HG03558 (cell line): ENCODE measurements around the gene CPNE8.

Experiments used
- ATAC-seq: cut with Tn5 transposase; IDR thresholded peaks from one replicate; pipeline ENCODE4 v1.9.1; 2021; ENCODE audit warnings: moderate number of reproducible peaks; ENCODE audit not compliant: unreplicated experiment; ENCODE audit errors: extremely low read depth

Gene CPNE8

DNA sequence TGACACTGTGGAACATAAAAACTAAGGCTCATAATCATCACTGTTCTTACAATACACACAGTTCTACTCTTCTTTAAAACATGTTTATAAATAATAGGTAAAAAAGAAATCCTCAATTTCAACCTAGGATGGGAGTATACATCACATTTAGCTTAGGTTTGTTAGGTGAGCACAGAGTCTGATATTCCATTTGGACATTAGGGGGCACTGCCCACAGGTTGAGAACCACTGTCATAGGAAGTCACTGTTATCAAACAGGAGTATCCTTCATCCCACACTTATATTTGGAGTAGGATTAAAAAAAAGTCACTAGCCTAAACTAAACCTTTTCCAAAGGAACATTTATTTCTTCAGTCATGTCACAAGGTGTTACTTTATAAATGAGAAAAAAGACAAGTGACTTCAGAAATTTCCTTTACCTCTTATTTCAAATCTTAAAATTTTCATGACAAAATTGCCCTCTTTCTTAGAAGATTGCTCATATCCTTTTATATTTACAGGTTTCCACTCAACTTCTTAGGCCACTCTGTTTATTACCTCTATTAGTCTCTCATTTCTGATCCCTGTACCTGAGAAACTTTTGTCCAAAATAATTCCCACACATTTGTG, 240.6 kb downstream of the CPNE8 start:
- peak; percentile 66 for ATAC-seq

DNA sequence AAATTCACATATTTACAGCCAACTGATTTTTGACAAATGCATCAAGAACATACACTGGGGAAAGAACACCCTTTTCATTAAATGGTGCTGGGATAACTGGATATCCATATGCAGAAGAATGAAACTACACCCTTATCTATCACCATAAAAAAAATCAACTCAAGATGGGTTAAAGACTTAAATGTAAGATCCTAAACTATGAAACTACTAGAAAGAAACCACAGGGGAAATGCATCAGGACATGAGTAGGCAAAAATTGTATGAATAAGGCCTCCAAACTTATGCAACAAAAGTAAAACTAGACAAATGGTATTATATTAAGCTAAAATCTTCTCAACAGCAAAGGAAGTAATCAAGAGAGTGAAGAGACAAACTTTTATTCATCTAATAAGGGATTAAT, 242.6 kb downstream of the CPNE8 start:
- no peak for ATAC-seq

DNA sequence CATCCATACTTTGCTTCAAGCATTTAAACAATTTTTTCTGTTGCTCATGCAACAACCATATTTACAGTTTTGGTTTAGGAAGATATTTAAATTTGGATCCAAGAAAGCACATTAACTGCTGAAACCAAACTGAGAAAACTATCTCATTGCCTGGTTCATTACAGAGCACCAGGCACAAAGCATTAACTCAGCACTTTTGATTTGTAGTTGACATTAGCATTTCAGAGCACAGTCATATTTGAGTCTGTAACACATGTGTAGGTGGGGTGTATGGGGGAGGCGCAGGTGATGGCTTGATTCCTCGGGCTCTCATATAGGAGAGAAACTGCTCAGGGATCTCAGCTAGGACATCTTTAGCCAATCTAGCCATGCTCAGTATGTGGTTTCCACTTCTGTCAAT, 251.7 kb downstream of the CPNE8 start:
- ATAC-seq: no peak

DNA sequence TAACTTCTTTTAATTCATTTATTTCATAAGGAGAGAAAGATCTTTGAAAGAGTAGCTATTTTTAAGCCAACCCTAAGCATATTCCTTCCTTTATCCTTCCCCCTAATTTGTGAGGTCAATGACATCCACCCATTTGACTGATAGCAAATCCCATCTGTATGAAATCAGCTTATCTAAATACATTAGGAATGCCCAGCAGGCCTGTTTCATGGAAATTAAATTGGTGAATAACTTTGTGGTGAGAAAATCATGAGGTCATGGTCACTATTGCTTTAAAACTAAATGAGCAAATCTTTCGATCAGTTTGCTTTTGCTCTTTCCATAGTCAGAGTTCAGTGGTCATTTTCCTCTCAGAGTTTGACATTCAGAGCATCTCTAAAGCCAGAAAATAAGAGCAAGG, 256.6 kb downstream of the CPNE8 start:
- no peak for ATAC-seq

DNA sequence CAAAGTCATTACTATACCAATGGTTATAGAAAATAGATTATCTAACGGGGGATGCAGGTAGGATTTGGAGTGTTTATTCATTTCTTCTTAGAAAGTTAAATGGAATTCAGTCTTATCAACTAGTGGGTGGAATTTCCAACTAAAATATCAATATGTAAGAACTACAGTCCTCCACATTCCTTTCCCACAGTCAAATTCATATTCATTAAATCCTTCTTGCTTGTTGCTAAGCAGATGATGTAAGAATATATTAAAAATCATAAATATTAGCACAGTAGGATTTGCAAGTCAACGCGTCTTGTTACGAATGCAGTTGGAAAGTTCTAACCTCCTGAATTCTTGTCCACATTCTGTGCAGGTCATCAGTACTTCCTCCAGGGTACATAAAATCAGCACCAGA, 259.2 kb downstream of the CPNE8 start:
- no peak for ATAC-seq

DNA sequence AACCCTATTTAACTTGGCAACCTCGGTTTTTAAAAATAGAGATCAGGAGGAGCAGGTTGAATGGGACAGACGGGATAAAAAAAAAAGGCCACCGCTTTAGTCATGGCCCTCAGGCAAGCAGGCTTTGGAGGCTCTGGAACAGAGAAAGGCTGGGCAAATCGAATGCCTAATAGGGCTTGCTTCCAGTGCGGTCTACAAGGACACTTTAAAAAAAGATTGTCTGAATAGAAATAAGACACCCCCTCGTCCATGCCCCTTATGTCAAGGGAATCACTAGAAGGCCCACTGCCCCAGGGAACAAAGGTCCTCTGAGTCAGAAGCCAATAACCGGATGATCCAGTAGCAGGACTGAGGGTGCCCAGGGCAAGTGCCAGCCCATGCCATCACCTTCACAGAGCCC, 265.8 kb downstream of the CPNE8 start:
- no peak for ATAC-seq

DNA sequence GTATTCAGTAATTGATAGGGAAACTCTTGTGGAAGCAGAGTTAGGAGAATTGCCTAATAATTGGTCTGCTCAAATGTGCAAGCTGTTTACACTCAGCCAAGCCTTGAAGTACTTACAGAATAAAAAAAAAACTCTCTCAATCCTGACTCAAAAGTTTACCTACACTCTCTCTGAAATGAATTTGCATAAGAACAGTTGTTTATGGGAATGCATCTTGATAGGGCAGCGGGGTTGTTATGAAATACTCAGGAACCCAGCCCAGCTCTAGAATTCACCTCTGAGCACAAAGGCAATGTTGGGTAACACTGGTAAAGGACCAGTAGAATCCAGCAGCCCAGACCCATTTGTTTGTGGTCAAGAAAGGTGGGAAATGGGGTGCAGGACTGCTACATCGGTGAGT, 267.0 kb downstream of the CPNE8 start:
- no peak for ATAC-seq

DNA sequence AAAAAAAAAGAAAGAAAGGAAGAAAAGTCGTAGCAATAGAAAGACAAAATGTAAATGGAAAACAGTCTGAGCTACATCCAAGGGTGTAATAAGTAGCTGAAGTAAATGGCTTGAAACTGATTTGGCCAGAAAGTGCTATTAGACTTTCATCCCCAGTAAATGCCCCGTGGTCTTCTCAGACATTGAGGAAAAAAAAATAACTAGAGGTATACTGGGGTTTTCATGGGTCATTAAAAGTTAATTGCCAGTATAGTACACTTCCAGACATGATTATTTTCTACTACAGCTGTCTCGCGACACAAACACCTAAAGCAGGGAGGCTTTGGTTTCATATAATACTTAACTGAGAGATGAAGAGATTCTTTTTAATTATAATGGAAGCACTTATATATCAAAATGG, 271.9 kb downstream of the CPNE8 start:
- no peak for ATAC-seq

DNA sequence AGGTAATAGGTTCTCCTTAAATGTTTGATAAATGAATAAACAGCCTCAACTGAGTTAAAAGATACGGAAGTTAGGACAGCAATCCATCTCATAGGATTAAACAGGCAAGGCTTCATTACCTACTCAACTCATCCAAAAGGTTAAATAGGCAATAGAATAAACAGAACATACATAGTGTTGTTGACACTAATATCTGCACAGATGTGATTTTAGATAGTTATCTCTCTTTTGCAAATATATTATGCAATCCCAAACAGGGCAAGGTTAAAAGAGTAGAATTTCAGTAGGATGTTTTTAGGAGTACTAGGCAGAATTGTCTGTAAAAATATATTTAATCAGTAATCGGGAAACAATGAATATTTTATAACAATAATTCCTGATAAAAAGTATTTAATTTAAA, 276.3 kb downstream of the CPNE8 start:
- ATAC-seq: no peak

DNA sequence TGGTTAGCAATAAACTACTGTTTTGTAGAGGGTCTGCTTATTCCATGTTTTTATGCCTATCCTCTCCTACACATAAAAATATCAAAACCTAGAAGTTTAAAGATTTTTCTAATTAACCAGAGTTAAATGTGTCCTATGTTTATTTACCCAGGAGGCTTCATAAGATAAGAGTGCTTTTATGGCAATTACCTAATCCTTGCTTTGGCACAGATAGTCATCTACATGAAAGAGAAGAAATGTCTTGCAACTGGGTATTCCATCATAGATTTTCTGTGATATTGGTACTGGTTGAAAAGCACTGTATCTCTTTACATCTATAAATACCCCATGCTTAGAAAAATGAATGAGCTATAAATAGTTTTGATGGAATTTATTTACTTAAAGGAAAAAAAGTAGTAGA, 277.1 kb downstream of the CPNE8 start:
- no peak for ATAC-seq

DNA sequence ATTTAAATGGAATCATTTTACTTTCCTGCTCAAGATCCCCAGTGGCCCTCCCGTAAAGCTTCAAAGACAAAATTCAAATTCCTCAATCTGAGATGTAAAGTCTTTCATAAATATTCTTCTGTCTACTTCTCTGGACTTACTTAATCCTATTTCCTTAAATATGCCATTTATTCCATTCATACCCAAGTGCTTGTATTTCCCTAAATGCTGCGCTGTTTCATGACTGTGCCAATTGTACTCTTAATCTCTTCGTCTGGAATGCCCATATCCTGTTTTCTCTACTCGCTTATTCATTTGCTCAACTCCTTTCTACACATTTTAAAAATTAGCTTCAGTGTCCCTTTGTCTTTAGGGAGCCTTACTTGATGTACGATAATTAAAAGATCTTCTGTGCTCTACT, 280.1 kb downstream of the CPNE8 start:
- ATAC-seq: no peak

DNA sequence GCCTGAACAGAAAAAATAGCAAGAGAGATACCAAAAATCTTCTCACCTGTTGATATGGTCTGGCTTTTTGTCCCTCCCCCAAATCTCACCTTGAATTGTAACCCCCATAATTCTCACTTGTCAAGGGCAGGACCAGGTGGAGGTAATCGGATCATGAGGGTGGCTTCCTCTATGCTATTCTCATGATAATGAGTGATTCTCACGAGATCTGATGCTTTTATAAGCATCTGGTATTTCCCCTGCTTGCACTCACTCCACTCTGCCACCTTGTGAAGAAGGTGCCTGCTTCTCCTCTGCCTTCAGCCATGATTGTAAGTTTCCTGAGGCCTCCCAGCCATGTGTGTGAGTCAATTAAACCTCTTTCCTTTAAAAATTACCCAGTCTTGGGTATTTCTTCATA, 291.2 kb downstream of the CPNE8 start:
- ATAC-seq: no peak

DNA sequence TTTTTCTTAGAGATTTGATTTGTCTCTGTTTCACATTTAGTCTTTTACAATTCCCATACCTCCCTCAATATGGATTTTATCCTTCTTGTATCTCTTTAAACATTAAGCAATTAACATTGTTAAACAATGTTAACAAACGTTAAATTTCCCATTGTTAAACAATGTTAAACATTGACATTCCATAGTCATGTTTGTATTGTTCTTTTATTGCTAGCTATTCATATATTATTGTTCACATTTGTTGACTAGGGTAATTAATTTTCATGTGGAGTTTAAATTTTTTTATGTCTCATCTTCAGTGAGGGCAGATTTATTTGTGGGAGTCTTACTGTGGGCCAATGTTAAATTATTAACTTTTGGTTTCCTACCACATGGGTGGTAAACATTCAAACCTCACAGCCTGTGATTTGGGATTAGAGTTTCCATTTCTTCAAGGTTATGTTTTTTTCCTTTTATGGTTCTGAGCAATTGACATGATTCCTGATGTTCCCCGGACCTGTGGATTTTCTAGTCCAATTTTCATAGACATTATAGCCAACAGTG, 294.5 kb downstream of the CPNE8 start:
- no peak for ATAC-seq

DNA sequence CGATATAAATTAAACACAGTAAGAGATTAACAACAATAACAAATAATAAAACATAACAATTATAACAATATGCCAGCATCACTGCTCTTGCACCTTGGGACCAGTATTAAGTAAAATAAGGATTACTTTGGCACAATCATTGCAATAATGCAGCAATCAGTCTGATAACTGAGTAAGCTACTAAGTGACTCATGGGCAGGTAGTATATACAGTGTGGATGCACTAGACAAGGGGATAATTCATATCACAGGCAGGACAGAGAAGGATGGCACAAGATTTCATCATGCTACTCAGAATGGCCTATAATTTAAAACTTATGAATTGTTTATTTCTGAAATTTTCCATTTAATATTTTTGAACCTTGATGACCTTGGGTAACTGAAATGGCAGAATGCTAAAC, 298.1 kb downstream of the CPNE8 start:
- ATAC-seq: no peak
